Mammary epithelial cell (primary cell): ENCODE data around the gene ENC1.

Experiments used
- CTCF ChIP-seq, 2 donors: IDR thresholded peaks in 1 of 2; conservative IDR thresholded peaks in 1 of 2; 2 replicates each; pipeline ENCODE4 v1.5.1; 2011 to 2012; ENCODE audit warnings: inconsistent platforms in 2 of 2, low read length in 2 of 2, mild to moderate bottlenecking in 2 of 2, control low read depth in 1 of 2, low read depth in 1 of 2; ENCODE audit not compliant: insufficient read depth in 1 of 2; ENCODE audit errors: extremely low read depth in 1 of 2
- EZH2 ChIP-seq: IDR thresholded peaks from 2 replicates; pipeline ENCODE4 v1.6.1; 2012; ENCODE audit warnings: low read length, inconsistent platforms, borderline replicate concordance

- TF ChIP-seq CTCF (conservative IDR thresholded peaks at IDR 0.05 in 1 of 2, IDR thresholded peaks at IDR 0.05 in 1 of 2; ENCODE audit: extremely low read depth in 1 of 2, insufficient read depth in 1 of 2, low read depth in 1 of 2, low read length in 2 of 2) (no peak), EZH2 (no peak)
These were observed 19.6 kb upstream of the ENC1 start for GRCh38 chr5:74660140-74660539.
